H1 (cell line): ENCODE results near the gene EXD2.

Experiments used
- ATF2 ChIP-seq: IDR thresholded peaks from 2 replicates; pipeline ENCODE4 v1.6.1; 2012; ENCODE audit warnings: low read length, inconsistent platforms
- JUN ChIP-seq: IDR thresholded peaks from 2 replicates; pipeline ENCODE4 v1.6.1; 2011; ENCODE audit warnings: low read depth, mild to moderate bottlenecking, improper control_type of control experiment, low read length
- USF2 ChIP-seq: IDR thresholded peaks from 2 replicates; pipeline ENCODE4 v1.6.1; 2011; ENCODE audit warnings: low read length, improper control_type of control experiment
- TF ChIP-seq, protein P1 (sequence below), 3 experiments: IDR thresholded peaks; 1 replicate in 2 of 3; 2 replicates in 1 of 3; pipeline versions ENCODE4 v1.5.1 to v1.6.1; 2011; ENCODE audit warnings: low read length in 3 of 3, mild to moderate bottlenecking in 3 of 3, inconsistent platforms in 2 of 3, low read depth in 1 of 3, moderate library complexity in 1 of 3; ENCODE audit not compliant: insufficient read depth in 1 of 3; ENCODE audit errors: control extremely low read depth in 1 of 3

DNA sequence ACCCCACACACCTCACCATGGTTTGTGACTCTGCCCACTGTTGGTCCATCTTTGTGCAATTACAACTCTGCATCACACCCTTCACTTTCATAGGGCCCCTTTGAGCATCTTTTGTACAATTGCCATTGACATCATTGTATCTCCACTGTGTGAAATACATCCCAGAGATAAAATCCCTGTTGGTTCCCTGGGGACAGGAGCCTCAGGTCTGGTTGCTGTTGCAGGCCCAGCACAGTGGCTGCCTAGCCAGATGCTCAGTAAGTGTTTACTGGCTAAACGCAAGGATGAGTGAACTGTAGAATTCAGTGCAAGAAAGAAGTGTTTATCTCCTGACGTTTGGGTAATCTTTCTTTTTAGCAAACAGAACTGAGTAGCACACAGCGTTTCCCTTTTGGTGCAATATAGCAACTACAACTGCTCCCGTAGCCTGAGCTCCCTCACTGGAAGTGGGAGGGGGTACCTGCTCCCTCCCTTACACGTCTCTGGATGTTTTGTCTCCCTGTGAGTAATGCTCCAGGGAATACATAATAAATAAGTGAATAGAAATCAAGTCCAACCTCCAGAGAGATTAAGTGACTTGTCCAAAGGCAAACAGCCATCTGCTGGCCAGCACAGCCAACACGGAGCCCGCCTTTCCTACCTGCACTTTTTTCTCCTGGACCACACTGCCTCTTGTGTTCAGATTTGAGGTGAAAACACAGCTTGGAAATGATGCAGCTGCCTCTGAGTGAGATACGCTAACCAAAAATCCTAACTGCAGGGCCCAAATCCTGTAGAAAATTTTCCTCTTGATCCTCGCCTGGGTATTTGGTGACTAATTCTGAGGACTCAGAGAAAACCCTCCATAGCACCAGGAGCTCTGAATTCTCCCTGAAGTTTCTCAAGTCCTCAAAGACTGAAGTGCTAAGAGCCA lies 96.1 kb downstream of the EXD2 start:
- TF ChIP-seq USF2 (no peak), JUN (no peak), ATF2 (no peak)
- TF ChIP-seq, protein P1, sequence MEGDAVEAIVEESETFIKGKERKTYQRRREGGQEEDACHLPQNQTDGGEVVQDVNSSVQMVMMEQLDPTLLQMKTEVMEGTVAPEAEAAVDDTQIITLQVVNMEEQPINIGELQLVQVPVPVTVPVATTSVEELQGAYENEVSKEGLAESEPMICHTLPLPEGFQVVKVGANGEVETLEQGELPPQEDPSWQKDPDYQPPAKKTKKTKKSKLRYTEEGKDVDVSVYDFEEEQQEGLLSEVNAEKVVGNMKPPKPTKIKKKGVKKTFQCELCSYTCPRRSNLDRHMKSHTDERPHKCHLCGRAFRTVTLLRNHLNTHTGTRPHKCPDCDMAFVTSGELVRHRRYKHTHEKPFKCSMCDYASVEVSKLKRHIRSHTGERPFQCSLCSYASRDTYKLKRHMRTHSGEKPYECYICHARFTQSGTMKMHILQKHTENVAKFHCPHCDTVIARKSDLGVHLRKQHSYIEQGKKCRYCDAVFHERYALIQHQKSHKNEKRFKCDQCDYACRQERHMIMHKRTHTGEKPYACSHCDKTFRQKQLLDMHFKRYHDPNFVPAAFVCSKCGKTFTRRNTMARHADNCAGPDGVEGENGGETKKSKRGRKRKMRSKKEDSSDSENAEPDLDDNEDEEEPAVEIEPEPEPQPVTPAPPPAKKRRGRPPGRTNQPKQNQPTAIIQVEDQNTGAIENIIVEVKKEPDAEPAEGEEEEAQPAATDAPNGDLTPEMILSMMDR (IDR thresholded peaks at IDR 0.05; ENCODE audit: control extremely low read depth in 1 of 3, insufficient read depth in 1 of 3, low read depth in 1 of 3, low read length in 3 of 3): peak; percentile 35 to 61 (median 37)
